ENCODE measurements around the gene GIMAP5. TPM values are rescaled to one million over a fixed set of nuclear protein-coding genes. Genes with fewer than 3 reads are reported as not detected.
A peak's percentile ranks its signal among the peaks of the same experiment; 100 is the strongest.

The GIMAP5 gene
- total and polyA plus RNA-seq, 2 of the 13 experiments (the other 11 are each of a cell fraction or from before 2014, with no cell fraction given): not detected

DNA sequence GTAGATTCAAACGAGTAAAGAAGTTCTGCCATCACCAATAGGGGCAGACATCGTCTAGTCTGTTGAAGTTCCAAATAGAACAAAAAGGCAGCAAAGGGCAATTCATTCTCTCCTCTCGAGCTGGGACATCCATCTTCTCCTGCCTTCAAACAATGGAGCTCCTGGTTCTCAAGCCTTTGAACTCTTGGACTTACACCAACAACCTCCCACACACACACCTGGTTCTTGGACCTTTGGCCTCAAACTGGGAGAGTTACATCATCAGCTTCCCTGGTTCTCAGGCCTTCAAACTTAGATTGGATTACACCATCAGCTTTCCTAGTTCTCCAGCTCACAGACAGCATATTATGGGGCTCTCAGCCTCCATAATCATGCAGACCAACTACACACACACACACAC, 9.8 kb upstream of the GIMAP5 start (continued):
- TF ChIP-seq, protein P1, sequence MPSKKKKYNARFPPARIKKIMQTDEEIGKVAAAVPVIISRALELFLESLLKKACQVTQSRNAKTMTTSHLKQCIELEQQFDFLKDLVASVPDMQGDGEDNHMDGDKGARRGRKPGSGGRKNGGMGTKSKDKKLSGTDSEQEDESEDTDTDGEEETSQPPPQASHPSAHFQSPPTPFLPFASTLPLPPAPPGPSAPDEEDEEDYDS (CRISPR knock-in tag; IDR thresholded peaks at IDR 0.05): 0 out of 2 replicates have a peak, but pooled peaks have one; percentile 18
- TF ChIP-seq TBP (CRISPR knock-in tag; IDR thresholded peaks at IDR 0.05): no peak
- 0 out of 2 replicates have a peak, but pooled peaks have one; percentile 25 for TF ChIP-seq ZMYM2 (CRISPR knock-in tag; IDR thresholded peaks at IDR 0.05)
- TF ChIP-seq, protein P2, sequence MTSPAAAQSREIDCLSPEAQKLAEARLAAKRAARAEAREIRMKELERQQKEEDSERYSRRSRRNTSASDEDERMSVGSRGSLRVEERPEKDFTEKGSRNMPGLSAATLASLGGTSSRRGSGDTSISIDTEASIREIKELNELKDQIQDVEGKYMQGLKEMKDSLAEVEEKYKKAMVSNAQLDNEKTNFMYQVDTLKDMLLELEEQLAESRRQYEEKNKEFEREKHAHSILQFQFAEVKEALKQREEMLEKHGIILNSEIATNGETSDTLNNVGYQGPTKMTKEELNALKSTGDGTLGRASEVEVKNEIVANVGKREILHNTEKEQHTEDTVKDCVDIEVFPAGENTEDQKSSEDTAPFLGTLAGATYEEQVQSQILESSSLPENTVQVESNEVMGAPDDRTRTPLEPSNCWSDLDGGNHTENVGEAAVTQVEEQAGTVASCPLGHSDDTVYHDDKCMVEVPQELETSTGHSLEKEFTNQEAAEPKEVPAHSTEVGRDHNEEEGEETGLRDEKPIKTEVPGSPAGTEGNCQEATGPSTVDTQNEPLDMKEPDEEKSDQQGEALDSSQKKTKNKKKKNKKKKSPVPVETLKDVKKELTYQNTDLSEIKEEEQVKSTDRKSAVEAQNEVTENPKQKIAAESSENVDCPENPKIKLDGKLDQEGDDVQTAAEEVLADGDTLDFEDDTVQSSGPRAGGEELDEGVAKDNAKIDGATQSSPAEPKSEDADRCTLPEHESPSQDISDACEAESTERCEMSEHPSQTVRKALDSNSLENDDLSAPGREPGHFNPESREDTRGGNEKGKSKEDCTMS (CRISPR knock-in tag; conservative IDR thresholded peaks at IDR 0.05): no peak
- TF ChIP-seq SP5 (CRISPR knock-in tag; IDR thresholded peaks at IDR 0.05; ENCODE audit: borderline replicate concordance, low read depth): no peak
- no peak for TF ChIP-seq KDM3A (CRISPR knock-in tag; IDR thresholded peaks at IDR 0.05; ENCODE audit: low read depth)
- TF ChIP-seq, protein P3, sequence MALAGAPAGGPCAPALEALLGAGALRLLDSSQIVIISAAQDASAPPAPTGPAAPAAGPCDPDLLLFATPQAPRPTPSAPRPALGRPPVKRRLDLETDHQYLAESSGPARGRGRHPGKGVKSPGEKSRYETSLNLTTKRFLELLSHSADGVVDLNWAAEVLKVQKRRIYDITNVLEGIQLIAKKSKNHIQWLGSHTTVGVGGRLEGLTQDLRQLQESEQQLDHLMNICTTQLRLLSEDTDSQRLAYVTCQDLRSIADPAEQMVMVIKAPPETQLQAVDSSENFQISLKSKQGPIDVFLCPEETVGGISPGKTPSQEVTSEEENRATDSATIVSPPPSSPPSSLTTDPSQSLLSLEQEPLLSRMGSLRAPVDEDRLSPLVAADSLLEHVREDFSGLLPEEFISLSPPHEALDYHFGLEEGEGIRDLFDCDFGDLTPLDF (CRISPR knock-in tag; IDR thresholded peaks at IDR 0.05): no peak
- no peak for TF ChIP-seq KMT2A (CRISPR knock-in tag; IDR thresholded peaks at IDR 0.05)
- peak; percentile 41; the same call in 1 of the 2 replicates for TF ChIP-seq ZNF556 (CRISPR knock-in tag; IDR thresholded peaks at IDR 0.05; ENCODE audit: borderline replicate concordance)
- no peak for TF ChIP-seq SP4 (CRISPR knock-in tag; IDR thresholded peaks at IDR 0.05)
- TF ChIP-seq, protein P4, sequence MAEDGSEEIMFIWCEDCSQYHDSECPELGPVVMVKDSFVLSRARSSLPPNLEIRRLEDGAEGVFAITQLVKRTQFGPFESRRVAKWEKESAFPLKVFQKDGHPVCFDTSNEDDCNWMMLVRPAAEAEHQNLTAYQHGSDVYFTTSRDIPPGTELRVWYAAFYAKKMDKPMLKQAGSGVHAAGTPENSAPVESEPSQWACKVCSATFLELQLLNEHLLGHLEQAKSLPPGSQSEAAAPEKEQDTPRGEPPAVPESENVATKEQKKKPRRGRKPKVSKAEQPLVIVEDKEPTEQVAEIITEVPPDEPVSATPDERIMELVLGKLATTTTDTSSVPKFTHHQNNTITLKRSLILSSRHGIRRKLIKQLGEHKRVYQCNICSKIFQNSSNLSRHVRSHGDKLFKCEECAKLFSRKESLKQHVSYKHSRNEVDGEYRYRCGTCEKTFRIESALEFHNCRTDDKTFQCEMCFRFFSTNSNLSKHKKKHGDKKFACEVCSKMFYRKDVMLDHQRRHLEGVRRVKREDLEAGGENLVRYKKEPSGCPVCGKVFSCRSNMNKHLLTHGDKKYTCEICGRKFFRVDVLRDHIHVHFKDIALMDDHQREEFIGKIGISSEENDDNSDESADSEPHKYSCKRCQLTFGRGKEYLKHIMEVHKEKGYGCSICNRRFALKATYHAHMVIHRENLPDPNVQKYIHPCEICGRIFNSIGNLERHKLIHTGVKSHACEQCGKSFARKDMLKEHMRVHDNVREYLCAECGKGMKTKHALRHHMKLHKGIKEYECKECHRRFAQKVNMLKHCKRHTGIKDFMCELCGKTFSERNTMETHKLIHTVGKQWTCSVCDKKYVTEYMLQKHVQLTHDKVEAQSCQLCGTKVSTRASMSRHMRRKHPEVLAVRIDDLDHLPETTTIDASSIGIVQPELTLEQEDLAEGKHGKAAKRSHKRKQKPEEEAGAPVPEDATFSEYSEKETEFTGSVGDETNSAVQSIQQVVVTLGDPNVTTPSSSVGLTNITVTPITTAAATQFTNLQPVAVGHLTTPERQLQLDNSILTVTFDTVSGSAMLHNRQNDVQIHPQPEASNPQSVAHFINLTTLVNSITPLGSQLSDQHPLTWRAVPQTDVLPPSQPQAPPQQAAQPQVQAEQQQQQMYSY (CRISPR knock-in tag; IDR thresholded peaks at IDR 0.05): no peak
- TF ChIP-seq NCOA5 (CRISPR knock-in tag; IDR thresholded peaks at IDR 0.05): no peak
- no peak for TF ChIP-seq XBP1 (CRISPR knock-in tag; IDR thresholded peaks at IDR 0.05)
- no peak for TF ChIP-seq ZBTB7B (CRISPR knock-in tag; IDR thresholded peaks at IDR 0.05)
- no peak for TF ChIP-seq FOSL1 (CRISPR knock-in tag; IDR thresholded peaks at IDR 0.05; ENCODE audit: borderline replicate concordance)
- no peak for TF ChIP-seq PHF20 (CRISPR knock-in tag; IDR thresholded peaks at IDR 0.05)
- TF ChIP-seq, protein P5, sequence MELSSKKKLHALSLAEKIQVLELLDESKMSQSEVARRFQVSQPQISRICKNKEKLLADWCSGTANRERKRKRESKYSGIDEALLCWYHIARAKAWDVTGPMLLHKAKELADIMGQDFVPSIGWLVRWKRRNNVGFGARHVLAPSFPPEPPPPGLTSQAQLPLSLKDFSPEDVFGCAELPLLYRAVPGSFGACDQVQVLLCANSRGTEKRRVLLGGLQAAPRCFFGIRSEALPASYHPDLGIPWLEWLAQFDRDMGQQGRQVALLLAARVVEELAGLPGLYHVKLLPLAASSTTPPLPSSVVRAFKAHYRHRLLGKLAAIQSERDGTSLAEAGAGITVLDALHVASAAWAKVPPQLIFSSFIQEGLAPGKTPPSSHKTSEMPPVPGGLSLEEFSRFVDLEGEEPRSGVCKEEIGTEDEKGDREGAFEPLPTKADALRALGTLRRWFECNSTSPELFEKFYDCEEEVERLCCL (CRISPR knock-in tag; IDR thresholded peaks at IDR 0.05; ENCODE audit: borderline replicate concordance): no peak
